ENCODE data around the gene CITED2. TPM values are rescaled to one million over a fixed set of nuclear protein-coding genes. Genes with fewer than 3 reads are reported as not detected.

The CITED2 gene
- total RNA-seq, 1 donor from 2014 or later: 449 TPM

DNA sequence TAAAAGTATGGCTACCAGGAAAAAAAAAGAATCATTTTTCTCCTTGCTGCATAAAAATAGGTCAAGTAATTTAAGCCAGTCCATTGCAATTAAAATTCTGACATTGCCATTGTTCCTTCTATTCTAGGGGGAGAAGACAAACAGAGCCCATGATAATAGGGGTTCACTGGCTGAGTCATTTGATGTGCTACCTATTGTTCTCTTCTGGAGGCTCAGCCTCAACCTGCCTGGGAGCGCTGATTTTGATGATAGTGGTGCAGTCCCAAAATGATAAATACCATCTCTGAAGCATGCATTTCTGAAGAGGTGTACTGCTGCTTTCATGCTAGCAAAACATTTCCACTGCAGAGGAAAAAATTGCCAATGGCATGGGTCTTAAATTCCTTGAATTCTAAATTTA is 5.8 kb downstream of the CITED2 start:
- peak overlapping the region; percentile 35 for H3K4me3 Mint-ChIP-seq (ENCODE audit: unreplicated experiment)
- H4K20me1 ChIP-seq (ENCODE audit: insufficient read depth, low read length): peaks cover 24% of the 10 kb centered on the region
- peaks cover 30% of the 10 kb centered on the region for H3K4me1 Mint-ChIP-seq (ENCODE audit: low read depth, unreplicated experiment)
- no peaks in the 10 kb centered on the region for H3K27me3 ChIP-seq (ENCODE audit: insufficient read depth, low read length)
- H3K27ac ChIP-seq (ENCODE audit: low read depth, low read length): no peak overlapping the region
- no peak overlapping the region for H3K4me3 ChIP-seq (ENCODE audit: insufficient read depth, low read depth, low read length)
- no peak overlapping the region for H2AFZ ChIP-seq (ENCODE audit: low read depth, low read length)
- H3K4me2 ChIP-seq (ENCODE audit: low read length): no peak overlapping the region
- H3K27ac Mint-ChIP-seq (ENCODE audit: unreplicated experiment): peak overlapping the region; percentile 97
- H3K9me3 ChIP-seq (ENCODE audit: insufficient read depth, low read depth, low read length): no peaks in the 10 kb centered on the region
- no peak for TF ChIP-seq CTCF (IDR thresholded peaks at IDR 0.05; ENCODE audit: insufficient read depth, low read depth, low read length)
- no peak for TF ChIP-seq EZH2 (IDR thresholded peaks at IDR 0.05; ENCODE audit: insufficient read depth, low read length)
- peaks cover 22% of the 10 kb centered on the region for H3K4me1 ChIP-seq (ENCODE audit: insufficient read depth, low read length)
- DNase-seq (ENCODE audit: low read depth): no peak
- no peak for FAIRE-seq
- peaks cover 14% of the 10 kb centered on the region for H3K36me3 ChIP-seq (ENCODE audit: insufficient read depth, low read length)
- H3K27me3 Mint-ChIP-seq (ENCODE audit: low read depth, unreplicated experiment): no peaks in the 10 kb centered on the region
- H3K9ac ChIP-seq (ENCODE audit: low read length): no peak overlapping the region
- peaks cover 17% of the 10 kb centered on the region for H3K36me3 Mint-ChIP-seq (ENCODE audit: low read depth, unreplicated experiment)
- H3K9me3 Mint-ChIP-seq (ENCODE audit: unreplicated experiment): no peaks in the 10 kb centered on the region
- H3K79me2 ChIP-seq (ENCODE audit: insufficient read depth, low read length): peaks cover 29% of the 10 kb centered on the region

- Histone ChIP-seq H4K20me1 (ENCODE audit: insufficient read depth, low read length) (peaks cover 17% of the 10 kb centered on the region), H3K27me3 (ENCODE audit: insufficient read depth, low read length) (no peaks in the 10 kb centered on the region), H3K9me3 (ENCODE audit: insufficient read depth, low read depth, low read length) (no peaks in the 10 kb centered on the region), H3K4me3 (ENCODE audit: insufficient read depth, low read depth, low read length) (no peak overlapping the region), H3K4me1 (ENCODE audit: insufficient read depth, low read length) (peaks cover 22% of the 10 kb centered on the region), H3K4me2 (ENCODE audit: low read length) (peak overlapping the region; percentile 20), H3K79me2 (ENCODE audit: insufficient read depth, low read length) (peaks cover 21% of the 10 kb centered on the region), H3K27ac (ENCODE audit: low read depth, low read length) (no peak overlapping the region), H3K36me3 (ENCODE audit: insufficient read depth, low read length) (peaks cover 12% of the 10 kb centered on the region), H3K9ac (ENCODE audit: low read length) (no peak overlapping the region), H2AFZ (ENCODE audit: low read depth, low read length) (no peak overlapping the region)
- FAIRE-seq (no peak), DNase-seq (ENCODE audit: low read depth) (peak; percentile 56)
- TF ChIP-seq CTCF (IDR thresholded peaks at IDR 0.05; ENCODE audit: insufficient read depth, low read depth, low read length) (no peak), EZH2 (IDR thresholded peaks at IDR 0.05; ENCODE audit: insufficient read depth, low read length) (no peak)
- H3K4me3 Mint-ChIP-seq (ENCODE audit: unreplicated experiment): peak overlapping the region; percentile 72
- peaks cover 30% of the 10 kb centered on the region for H3K4me1 Mint-ChIP-seq (ENCODE audit: low read depth, unreplicated experiment)
- peak overlapping the region; percentile 97 for H3K27ac Mint-ChIP-seq (ENCODE audit: unreplicated experiment)
- H3K27me3 Mint-ChIP-seq (ENCODE audit: low read depth, unreplicated experiment): no peaks in the 10 kb centered on the region
- H3K36me3 Mint-ChIP-seq (ENCODE audit: low read depth, unreplicated experiment): peaks cover 15% of the 10 kb centered on the region
- H3K9me3 Mint-ChIP-seq (ENCODE audit: unreplicated experiment): no peaks in the 10 kb centered on the region
These were observed 6.6 kb downstream of the CITED2 start for GRCh38 chr6:139367810-139368351.

DNA sequence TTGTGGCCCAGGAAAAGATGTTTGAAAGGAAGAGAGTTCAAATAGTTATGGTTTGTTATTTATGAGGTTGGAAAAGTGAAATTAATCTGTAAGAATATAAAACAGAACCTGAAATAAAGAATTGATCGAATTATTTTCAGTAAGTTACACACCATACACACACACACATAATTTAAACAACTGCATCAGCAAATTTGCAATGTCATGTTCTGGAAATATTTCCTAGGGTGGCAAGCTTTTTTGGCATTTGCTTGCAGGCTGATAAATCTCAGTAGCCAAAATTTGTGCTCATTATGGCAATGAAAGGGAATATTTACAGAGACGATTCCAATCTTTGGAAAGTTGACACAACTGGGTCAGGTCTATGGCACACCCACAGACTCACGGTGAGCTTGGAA is 9.5 kb downstream of the CITED2 start:
- Histone ChIP-seq H3K9ac (ENCODE audit: low read length) (no peak overlapping the region), H3K4me1 (ENCODE audit: insufficient read depth, low read length) (peaks cover 10% of the 10 kb centered on the region), H3K4me2 (ENCODE audit: low read length) (no peak overlapping the region), H3K4me3 (ENCODE audit: insufficient read depth, low read depth, low read length) (no peak overlapping the region), H3K9me3 (ENCODE audit: insufficient read depth, low read depth, low read length) (no peaks in the 10 kb centered on the region), H2AFZ (ENCODE audit: low read depth, low read length) (no peak overlapping the region), H3K27me3 (ENCODE audit: insufficient read depth, low read length) (no peaks in the 10 kb centered on the region), H4K20me1 (ENCODE audit: insufficient read depth, low read length) (no peaks in the 10 kb centered on the region), H3K79me2 (ENCODE audit: insufficient read depth, low read length) (no peaks in the 10 kb centered on the region), H3K27ac (ENCODE audit: low read depth, low read length) (no peak overlapping the region), H3K36me3 (ENCODE audit: insufficient read depth, low read length) (no peaks in the 10 kb centered on the region)
- no peak for TF ChIP-seq EZH2 (IDR thresholded peaks at IDR 0.05; ENCODE audit: insufficient read depth, low read length)
- TF ChIP-seq CTCF (IDR thresholded peaks at IDR 0.05; ENCODE audit: insufficient read depth, low read depth, low read length): no peak
- no peak overlapping the region for H3K4me3 Mint-ChIP-seq (ENCODE audit: unreplicated experiment)
- H3K4me1 Mint-ChIP-seq (ENCODE audit: low read depth, unreplicated experiment): peaks cover 26% of the 10 kb centered on the region
- no peak overlapping the region for H3K27ac Mint-ChIP-seq (ENCODE audit: unreplicated experiment)
- H3K36me3 Mint-ChIP-seq (ENCODE audit: low read depth, unreplicated experiment): no peaks in the 10 kb centered on the region
- FAIRE-seq: no peak
- no peaks in the 10 kb centered on the region for H3K27me3 Mint-ChIP-seq (ENCODE audit: low read depth, unreplicated experiment)
- DNase-seq (ENCODE audit: low read depth): no peak
- no peaks in the 10 kb centered on the region for H3K9me3 Mint-ChIP-seq (ENCODE audit: unreplicated experiment)
